ENCODE measurements around the gene SDC4. TPM values are rescaled to one million over a fixed set of nuclear protein-coding genes. Genes with fewer than 3 reads are reported as not detected.

SDC4 gene
- total and polyA plus RNA-seq, 9 of the 15 experiments (the other 6 are each of a cell fraction or from before 2014, with no cell fraction given), result 2.1 to 10.7 (median 6.3) TPM

- TF ChIP-seq USF2 (CRISPR knock-in tag; IDR thresholded peaks at IDR 0.05) (peak; percentile 66), GABPB1 (CRISPR knock-in tag; IDR thresholded peaks at IDR 0.05) (no peak), ZNF324 (CRISPR knock-in tag; IDR thresholded peaks at IDR 0.05) (no peak)
Measured at GRCh38 chr20:45322952-45323383, 25.3 kb downstream of the SDC4 start (continued).

DNA sequence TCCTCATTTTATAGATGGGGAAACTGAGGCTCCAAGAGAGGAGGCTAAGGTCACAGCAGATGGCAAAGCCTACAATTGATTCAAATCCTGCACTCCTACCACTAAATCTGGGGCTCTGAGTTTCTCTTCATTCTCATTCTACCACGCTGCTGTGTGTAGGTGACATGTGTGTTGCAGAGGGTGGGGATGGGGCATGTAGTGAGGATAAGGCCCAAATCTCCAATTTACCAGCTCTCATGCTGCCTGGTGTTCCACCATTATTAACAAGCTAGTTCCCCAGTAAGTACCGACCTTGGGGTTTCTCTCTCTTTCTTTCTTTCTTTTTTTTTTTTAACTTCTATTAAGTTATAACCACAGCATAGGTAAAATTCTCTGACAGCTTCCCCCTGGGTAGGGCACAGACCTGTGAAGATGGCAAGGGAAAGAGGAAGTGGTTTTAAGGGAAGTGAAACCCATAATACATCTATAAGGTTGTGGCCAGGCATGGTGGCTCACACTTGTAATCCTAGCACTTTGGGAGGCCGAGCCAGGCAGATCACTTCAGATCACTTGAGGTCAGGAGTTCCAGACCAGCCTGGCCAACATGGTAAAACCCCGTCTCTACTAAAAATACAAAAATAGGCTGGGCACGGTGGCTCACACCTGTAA, 27.2 kb downstream of the SDC4 start:
- WGBS (ENCODE audit: insufficient coverage, low coverage, missing lambda C conversion rate), result 29% methylated on average over 5 of the region's 5 CpGs
- ChIA-PET POLR2A (interaction anchor here (0.5 to 1.2 kb wide), 5 partner anchors 9 to 42 kb away, joined by 3 to 6 read pairs (median 3); partner anchors contain the start of gene SYS1), CTCF (ENCODE audit: low intra/inter-chr PET ratio) (interaction anchor here (0.5 to 2.4 kb wide), 3 partner anchors 112 to 450 kb away, joined by 4 to 11 read pairs (median 6); no protein-coding TSS in a partner anchor)
- Histone ChIP-seq H2AFZ (ENCODE audit: low read depth, low read length) (no peak overlapping the region), H3K79me2 (ENCODE audit: control insufficient read depth, insufficient read depth, low read length) (no peaks in the 10 kb centered on the region), H3K9me1 (ENCODE audit: control insufficient read depth, insufficient read depth, low read length) (peaks cover 3% of the 10 kb centered on the region), H3K9ac (ENCODE audit: insufficient read depth in 1 of 2, low read depth in 2 of 2, low read length in 2 of 2) (no peak overlapping the region), H3K4me2 (ENCODE audit: insufficient read depth, low read length) (no peak overlapping the region), H4K20me1 (replicated peaks; ENCODE audit: control insufficient read depth, insufficient read depth, low read length) (no peaks in the 10 kb centered on the region), H3K9me3 (replicated peaks; ENCODE audit: control insufficient read depth, insufficient read depth, low read depth, low read length) (no peaks in the 10 kb centered on the region), H3K4me3 (no peak overlapping the region), H3K27me3 (ENCODE audit: control insufficient read depth in 2 of 2, insufficient read depth in 2 of 2, low read length in 2 of 2) (peaks cover 10 to 16% of the 10 kb centered on the region in 2 experiments; a peak in 4 of 5 replicates), H3K36me3 (ENCODE audit: control insufficient read depth, insufficient read depth, low read length) (no peaks in the 10 kb centered on the region), H3K27ac (ENCODE audit: extremely low read depth, low read depth, low read length) (no peak overlapping the region), H3K4me1 (replicated peaks in 1 of 2; ENCODE audit: control insufficient read depth in 2 of 2, insufficient read depth in 2 of 2, low read length in 2 of 2) (peaks cover 4 to 19% of the 10 kb centered on the region in 2 experiments; a peak in 4 of 5 replicates)
- in situ Hi-C loops (cut with MboI), result loop anchor here (5.0 kb wide), 3 partner anchors 46 to 451 kb away; no protein-coding TSS in a partner anchor
- FAIRE-seq (no peak), ATAC-seq (no peak), DNase-seq (ENCODE audit: extremely low read depth in 1 of 4, low spot score in 3 of 4) (no peak)
- no TSS peak for BruUV-seq (replicated peaks)
- TF ChIP-seq SPI1 (IDR thresholded peaks at IDR 0.05; ENCODE audit: borderline replicate concordance, low read depth, low read length), result peak; percentile 82
- TF ChIP-seq NBN (IDR thresholded peaks at IDR 0.05; ENCODE audit: low read depth), result no peak
- intact Hi-C loops (cut with micrococcal nuclease), result no loop called here

Measured in K562 (cell line).